Glomerular visceral epithelial cell (primary cell): Measurements from ENCODE around the gene RNU1-2.
"Not testable (repeated sequence)": the region's sequence is repeated elsewhere in the genome, so short reads cannot be mapped to it uniquely, and the experiment has no call there.

Experiments
- DNase-seq: peaks from one replicate; pipeline ENCODE4 v3.0.0-alpha.2; 2016; ENCODE audit errors: extremely low spot score

Gene RNU1-2

DNA sequence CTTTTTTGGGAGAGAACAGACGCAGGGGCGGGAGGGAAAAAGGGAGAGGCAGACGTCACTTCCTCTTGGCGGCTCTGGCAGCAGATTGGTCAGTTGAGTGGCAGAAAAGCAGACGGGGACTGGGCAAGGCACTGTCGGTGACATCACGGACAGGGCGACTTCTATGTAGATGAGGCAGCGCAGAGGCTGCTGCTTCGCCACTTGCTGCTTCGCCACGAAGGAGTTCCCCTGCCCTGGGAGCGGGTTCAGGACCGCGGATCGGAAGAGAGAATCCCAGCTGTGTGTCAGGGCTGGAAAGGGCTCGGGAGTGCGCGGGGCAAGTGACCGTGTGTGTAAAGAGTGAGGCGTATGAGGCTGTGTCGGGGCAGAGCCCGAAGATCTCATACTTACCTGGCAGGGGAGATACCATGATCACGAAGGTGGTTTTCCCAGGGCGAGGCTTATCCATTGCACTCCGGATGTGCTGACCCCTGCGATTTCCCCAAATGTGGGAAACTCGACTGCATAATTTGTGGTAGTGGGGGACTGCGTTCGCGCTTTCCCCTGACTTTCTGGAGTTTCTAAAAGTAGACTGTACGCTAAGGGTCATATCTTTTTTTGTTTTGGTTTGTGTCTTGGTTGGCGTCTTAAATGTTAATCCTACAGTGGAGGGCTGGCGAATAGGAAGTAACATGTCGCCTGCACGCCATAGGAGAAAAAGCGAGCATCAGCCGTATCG is at the start of gene RNU1-2:
Gene RNU1-2 (plus strand): TSS at position 383 of the 718 bp plus-strand sequence.
- peak; percentile 100 for DNase-seq

DNA sequence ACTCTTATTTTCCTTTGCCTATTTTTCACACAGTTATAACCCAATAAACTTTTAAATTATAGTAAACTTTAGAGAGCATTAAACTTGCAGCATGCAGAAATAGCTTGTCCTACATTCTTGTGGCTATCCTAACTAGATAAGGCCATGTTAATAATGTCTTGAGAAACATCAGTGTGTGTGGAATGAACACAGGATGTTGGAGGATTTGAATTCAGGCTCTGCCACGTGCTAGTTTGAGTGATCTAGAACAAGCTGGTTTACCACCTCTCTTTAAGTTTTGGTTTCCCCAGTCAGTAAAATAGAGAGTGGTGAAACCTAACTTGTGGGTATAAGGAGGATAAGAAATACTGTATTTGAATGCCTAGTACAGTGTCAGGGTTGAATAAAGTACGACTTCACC is 39.6 kb upstream of the RNU1-2 start:
- not testable (repeated sequence) for DNase-seq

DNA sequence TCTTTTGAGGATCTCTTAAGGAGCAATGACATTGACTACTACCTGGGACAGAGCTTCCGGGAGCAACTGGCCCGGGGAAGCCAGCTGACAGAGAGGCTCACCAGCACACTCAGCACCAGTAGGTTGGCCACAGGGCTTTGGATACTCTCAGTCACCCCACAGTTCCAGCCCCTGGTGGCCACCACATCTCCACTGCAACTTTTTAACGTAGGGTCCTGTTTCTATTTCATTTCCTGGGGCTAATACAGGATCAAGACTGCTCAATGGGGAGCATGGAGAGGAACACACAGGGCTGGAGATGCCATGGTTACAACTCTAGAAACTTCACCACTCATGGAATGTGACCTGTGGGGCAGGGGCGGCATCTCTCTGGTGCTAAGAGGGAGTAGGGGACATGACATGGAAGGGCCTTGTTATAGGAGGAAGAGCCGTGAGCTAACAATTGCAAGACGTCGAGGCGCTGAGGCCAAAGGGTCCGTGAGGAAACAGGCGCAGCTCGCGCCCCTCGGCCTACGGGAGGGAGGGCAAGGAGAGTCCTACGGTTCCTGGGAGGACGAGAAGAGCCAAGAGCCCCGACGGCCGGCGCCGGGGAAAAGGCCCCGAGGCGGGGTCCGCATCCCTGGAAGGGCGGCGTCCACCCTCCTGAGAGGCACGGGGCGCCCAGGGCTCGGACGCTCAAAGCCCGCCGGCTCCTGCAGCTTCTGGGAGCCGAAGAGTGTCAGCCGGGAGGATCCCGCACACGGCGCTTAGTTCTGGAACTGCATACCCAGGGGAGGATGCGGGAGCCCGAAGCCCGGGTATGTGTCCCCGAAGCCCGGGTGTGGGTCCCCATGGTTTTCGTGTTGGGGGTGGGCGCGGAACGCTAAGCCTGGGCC is 36.4 kb upstream of the RNU1-2 start:
- DNase-seq = not testable (repeated sequence)

DNA sequence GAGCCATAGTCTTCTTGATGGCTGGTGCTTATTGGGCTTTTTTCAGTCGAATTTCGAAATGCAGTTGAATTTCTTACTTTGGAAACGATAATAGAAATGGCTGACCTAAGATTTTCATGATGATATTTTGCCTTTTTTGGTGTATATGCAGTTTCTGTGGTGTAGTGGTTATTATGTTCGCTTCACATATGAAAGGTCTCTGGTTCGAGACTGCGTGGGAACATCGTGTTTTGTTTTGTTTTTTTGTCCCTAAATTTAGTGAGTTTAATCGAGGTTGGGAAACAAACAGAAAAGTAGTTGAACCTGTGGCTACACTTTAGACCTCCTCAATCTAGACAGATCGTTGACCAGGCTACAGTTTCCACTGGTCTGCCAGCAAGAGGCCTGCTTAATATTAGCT is 35.7 kb upstream of the RNU1-2 start:
- DNase-seq = not testable (repeated sequence)

DNA sequence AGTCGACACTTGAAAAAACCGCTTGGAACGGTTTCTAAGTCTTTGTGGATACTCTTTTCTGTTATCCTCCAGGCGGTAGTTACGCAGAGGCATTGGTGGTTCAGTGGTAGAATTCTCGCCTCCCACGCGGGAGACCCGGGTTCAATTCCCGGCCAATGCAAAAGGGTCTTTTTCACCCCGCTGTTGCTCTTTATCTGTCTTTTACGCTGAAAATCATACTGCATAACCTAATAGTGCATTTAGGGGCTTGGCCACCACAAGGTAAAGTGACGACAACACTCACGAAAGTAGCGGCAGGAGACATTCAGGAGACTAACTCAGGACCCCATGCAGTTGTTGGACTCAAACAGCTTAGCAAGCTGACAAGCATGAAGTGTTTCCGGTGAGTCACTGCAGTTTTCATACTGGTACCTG is 33.9 kb upstream of the RNU1-2 start:
- not testable (repeated sequence) for DNase-seq

DNA sequence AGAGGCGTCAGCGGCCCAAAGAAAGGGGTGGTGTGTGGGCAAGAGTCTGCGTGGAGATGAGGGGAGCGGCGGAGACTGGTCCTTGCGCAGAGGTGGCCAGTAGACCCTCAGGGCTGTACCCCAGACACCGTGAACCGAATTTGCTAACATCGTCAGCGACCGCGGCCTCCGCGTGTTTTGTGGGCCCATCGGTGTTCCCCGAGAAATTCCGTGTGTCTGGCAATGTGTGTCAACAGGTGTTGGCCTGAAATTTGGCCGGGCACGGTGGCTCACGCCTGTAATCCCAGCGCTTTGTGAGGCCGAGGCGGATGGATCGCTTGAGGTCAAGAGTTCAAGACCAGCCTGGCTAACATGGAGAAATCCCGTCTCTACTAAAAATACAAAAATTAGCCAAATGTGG is 33.4 kb upstream of the RNU1-2 start:
- DNase-seq = not testable (repeated sequence)

DNA sequence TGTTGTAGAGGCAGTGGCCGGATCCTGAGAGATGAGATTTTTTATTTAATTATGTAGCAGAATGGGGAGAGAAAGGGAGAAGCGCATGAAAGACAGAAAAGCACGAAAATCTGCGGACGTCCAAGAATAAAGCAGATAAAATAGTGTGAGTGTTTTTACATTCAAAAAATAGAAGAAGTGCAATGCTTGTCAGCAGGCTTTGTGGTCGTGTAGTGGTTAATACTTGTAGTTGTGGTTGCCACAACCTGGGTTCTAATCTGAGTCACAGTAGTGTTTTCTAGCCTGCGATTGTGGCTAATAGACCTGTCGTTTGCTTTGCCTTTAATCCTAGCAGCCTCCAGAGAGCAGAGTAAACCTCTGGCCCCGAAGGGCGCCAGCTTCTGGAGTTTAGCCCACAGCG is 32.8 kb upstream of the RNU1-2 start:
- DNase-seq = not testable (repeated sequence)

DNA sequence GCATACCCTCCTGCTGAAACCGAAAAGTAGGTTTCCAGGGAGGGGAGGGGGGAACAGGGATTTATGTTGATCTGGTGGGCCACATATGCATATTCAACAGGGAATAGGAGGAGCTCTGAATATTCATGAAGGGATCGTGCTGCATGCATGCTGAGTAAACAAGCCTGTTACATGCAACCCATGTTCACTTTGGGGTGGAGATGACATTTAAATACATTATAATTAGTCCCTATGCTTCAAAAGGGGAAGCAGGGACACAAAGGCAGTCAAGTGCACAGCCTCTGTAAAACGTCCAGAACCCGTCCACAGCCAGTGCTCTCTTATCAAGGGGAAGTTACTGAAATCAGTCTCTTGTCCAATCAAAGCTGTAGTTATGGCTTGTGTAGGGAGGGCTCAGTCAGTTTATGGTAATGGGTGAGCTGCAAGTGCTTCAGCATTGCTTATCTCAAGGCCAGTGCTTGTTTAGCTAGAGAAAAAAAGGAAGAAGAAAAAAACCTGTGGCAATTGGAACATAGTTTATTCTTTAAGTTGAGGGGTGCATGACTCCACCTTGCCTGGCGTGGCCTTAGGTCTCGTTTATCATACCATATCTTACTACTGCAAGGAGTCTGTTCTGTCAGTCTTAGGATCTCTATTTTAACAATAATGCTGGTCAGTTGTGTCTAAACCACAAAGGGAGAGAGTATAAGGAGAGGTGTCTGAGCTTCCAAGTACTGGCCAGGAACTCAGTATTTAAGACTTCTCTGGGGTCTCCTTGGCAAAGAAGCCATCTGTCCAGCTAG is 28.7 kb upstream of the RNU1-2 start:
- DNase-seq = not testable (repeated sequence)

DNA sequence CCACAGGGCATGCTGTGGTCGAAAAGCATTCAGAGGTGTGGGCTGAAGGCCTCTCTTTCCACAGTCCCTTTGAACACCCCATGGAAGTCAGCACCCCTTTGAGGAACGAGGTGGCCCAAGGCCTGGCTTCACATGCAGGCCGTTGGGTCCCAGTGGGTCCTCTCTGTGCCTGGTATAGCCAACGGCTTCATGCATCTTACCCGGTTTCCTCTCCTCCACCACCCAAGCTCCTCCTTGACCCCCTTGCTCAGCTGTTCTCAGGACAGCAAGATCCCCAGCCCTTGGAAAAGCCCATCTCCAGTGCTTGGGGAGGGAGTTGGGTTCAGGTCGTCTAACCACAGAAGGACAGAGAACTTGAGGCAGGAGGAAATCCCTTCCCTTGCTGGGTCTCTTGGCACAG is 27.0 kb upstream of the RNU1-2 start:
- DNase-seq = not testable (repeated sequence)

DNA sequence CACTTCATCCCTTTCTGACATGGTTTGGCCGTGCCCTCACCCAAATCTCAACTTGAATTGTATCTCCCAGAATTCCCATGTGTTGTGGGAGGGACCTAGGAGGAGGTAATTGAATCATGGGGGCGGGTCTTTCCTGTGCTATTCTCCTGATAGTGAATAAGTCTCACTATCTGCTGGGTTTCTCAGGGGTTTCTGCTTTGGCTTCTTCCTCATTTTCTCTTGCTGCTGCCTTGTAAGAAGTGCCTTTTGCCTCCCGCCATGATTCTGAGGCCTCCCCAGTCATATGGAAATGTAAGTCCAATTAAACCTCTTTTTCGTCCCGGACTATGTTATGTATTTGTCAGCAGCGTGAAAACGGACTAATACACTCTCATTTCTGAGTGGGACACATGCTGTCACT is 25.8 kb upstream of the RNU1-2 start:
- DNase-seq = not testable (repeated sequence)

DNA sequence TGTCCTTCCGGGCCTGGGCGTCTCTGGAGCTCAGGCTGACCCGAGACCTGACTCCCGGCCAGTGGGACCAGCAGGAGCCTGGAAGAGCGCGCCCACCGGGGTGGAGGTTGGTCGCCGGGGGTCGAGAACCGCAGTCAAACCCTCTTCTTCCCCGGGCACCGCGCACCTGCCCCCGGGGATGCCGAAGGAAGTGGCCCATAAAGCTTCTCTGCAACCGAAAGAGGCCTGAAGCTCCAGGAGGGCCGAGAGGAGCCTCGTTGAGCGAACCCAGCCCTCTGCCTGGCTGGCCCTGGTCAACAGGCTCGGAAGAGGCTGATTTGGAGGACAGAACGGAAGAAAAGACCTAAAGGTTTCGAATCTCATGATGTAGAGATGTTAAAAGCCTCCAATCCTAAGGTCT is 24.6 kb upstream of the RNU1-2 start:
- not testable (repeated sequence) for DNase-seq

DNA sequence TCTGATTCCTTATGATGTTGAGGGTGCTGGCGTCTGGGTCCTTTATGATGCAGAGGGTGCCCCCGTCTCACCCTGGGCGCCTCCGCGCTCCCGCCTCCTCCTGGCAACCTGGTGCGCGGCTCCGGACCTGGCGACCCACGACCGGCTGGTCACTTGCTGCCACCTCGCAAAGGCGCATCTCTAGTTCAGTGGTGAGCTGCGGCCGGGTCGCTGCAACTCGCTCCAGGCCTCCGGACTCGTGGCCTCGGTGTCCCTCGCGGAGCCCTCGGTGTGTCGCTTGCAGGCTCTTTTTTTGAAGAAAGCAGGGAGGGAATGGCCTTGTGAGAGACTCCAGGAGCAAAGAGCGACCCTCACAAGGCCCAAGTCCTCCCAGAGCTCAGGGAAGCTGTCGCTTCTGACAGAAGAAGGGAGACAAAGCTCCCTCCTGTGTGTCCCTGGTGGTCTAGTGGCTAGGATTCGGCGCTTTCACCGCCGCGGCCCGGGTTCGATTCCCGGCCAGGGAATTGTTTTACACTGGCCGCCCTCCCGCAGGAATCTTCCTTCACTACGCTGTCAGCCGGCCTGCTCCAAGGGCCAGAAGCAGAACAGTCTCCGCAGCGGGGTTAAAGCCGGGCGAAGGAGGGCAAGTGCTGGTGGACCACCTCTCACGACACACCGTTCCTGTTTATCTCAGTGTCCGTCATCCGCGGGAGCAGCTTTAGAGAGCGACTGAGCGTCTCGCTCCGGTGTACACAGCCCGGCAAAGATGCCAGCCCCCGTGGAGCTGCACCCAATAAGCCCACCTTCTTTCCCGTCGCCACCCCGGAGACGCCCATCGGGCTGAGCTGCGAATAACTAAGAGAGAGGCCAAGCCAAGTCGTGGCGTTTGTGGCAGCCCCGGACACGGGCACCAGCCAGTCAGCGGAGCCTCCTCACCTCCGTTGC is 23.4 kb upstream of the RNU1-2 start:
- DNase-seq = peak; percentile 37

DNA sequence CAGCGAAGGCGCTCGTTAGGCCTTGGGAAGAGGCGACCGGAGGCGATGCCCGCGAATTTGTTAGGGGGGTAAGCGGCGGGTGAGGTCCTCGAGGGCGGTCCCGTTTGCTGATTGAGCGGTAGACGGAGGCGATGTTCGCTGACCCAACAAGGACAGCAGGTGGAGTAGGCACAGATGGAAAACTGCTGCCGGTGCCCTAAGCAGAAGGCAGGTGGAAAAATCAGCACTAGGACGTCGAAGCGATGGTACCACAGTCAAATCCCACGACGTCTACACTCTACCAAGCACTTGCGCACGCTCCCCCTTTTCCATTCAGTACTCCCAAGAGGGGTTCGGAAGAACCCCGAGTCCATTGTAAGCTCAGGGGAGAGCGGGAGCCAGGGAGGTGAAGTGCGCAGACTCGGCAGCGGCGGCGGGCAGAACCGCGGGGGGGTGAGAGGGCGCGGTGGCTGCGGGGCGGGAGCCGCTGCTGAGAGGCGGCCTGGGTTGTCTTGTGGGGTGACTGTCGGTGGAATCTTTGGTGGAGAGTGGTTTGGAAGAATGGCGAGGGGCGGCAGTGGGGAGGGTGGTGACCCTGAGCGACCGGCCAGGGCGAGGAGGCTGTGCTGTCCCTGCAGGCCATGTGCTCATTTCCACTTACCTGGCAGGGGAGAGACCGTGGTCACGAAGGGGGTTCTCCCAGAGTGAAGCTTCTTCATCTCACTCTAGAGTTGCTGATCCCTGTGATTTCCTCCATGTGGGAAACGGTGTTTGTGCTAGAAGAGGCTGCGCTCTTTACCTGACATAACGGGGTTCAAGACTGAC is 22.5 kb upstream of the RNU1-2 start:
- DNase-seq = not testable (repeated sequence)

DNA sequence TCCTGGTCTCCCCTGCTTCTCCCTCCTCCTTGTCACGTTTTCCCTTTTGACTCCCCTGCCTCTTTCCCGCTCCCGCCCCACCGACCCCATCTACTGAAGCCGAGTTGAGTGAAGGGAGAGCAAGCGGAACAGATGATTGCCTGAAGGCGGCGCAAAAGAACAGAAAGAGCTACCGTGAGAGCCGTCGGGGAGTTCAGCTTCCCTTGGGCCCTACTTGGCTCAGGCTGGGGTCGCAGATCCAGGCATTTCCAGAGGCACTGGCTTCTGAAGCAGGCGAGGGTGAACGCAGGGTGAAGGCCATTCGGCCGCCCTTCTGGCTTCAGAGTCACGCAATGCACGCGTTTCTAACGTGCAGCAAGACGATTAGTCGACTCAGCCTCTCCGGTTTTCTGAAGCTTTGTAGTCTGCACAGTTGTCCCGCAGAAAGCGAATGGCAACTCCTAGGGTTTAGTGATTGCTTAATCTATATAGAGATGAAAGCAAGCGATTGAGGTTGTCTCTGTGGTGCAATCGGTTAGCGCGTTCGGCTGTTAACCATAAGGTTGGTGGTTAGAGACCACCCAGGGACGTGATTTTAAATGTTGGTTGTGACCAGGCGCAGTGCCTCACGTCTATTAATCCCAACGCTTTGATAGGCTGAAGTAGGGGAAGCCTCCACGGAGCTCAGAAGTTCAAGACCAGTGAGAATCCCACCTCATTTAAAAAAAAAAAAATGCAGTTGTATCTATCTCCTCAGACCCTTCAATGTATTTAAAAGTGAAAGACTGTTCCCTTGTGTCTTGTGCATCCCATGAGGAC is 20.6 kb upstream of the RNU1-2 start:
- not testable (repeated sequence) for DNase-seq

DNA sequence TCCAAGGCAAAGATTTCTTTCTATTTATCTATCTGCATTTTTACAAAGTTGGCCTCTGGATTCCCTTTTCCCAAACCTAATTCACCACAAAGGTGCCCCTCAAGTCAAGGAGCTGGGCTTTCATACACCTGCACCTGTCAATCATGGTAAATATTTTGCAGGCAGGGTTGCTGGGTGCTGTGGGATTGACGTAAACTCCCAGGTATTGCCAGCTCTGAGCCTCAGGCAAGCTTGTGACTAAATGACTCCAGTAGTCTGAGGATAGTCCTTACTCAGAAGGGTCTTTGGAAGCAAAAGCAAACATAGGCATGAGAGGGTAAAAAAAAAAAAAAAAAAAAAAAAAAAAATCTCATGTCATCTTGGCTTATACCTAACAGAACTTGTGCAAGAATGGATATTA is 14.0 kb upstream of the RNU1-2 start:
- not testable (repeated sequence) for DNase-seq

DNA sequence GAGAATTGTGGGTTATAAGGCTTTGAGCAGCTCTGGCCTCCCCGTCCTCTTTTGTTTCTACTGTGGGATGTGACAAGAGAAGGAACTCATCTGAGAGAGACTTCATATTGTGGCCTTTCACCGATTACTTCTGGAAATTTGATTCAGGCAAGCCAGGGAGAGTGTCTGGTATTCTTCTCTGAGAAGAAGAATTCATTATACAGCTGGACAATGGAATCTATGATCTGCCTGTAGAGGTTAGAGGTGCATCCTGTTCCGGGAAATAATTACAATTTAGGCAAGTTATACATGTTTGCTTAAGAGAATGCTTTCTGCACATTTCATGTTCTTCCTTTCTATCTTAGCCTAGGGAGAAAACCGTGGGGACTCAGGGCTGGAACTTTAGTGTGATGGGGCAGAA is 12.8 kb upstream of the RNU1-2 start:
- DNase-seq = no peak

DNA sequence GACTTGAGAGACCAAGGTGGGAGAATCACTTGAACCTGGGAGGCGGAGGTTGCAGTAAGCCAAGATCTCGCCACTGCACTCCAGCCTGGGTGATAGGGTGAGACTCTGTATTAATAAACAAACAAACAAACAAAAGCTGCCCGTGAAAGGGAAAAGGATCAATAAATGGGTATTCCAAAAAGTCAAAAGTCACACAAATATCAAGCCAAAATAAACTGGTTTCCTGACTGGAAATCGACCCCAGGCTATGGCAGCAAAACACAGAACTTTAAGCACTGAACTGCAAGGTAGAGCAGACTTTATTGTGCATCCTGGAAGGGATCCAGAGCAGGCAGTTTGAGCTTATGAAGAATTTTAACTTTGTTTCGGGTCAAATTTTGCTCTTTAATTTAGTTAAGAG is 11.3 kb upstream of the RNU1-2 start:
- not testable (repeated sequence) for DNase-seq

DNA sequence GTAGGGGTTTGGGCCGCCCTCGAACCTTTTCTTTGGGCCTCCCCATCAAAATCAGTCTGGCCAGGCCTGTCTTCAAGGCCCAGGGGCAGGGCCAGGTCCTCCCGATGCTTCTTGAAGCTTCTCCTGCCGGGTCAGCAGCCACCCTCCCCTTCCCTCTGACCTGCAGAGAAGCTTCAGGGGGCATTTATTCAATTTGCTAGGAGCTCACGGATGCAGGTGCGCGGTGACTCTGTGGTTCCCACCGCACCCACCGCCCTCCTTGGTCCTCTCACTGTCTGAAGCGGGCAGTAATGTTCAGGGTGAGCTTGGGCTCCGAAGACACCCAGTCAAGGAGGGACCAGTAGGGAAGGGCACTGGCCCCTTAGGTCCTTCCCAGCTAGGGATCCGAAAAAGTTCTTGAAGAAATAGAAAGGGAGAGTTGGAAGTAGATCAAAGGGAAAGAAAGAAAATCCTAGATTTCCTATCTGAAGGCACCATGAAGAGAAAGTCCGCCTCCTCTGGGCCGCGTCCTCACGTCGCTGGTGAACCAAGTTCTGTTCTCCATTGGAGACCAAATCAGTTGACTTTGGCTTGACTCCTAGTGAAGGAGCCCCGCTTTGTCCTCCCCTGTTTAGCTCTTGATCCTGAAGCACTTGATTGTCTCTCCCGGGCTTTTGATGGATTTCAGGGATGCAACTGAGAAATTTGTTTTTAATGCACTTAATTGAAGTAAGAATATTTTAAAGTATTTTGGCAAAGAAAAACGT is 8.7 kb upstream of the RNU1-2 start:
- DNase-seq = no peak
